Measurements from ENCODE around the gene ACTRT2. TPM values are rescaled to one million over a fixed set of nuclear protein-coding genes. Genes with fewer than 3 reads are reported as not detected.

ACTRT2 gene
- total RNA-seq, 2 experiments from 2014 or later, result not detected

GRCh38 chr1:3061566-3061965, 40.3 kb downstream of the ACTRT2 start:
- DNase-seq (no peak), ATAC-seq (no peak)
- H3K27ac Mint-ChIP-seq, result no peak overlapping the region
- no peaks in the 10 kb centered on the region for H3K36me3 Mint-ChIP-seq (ENCODE audit: low read depth)
- no peak overlapping the region for H3K4me3 Mint-ChIP-seq
- CTCF ChIA-PET, result no interaction called here
- no peaks in the 10 kb centered on the region for H3K9me3 Mint-ChIP-seq (ENCODE audit: low read depth)
- H3K27me3 Mint-ChIP-seq, result no peaks in the 10 kb centered on the region
- H3K4me1 Mint-ChIP-seq, result no peaks in the 10 kb centered on the region
- POLR2A ChIA-PET, result no interaction called here
- intact Hi-C loops (cut with DNase I, micrococcal nuclease), result no loop called here

- ChIA-PET POLR2A (no interaction called here), CTCF (no interaction called here)
- ATAC-seq (no peak), DNase-seq (no peak)
- no peaks in the 10 kb centered on the region for H3K27me3 Mint-ChIP-seq
- H3K4me3 Mint-ChIP-seq, result no peak overlapping the region
- no peak overlapping the region for H3K27ac Mint-ChIP-seq
- H3K36me3 Mint-ChIP-seq (ENCODE audit: low read depth), result no peaks in the 10 kb centered on the region
- H3K9me3 Mint-ChIP-seq (ENCODE audit: low read depth), result no peaks in the 10 kb centered on the region
- no peaks in the 10 kb centered on the region for H3K4me1 Mint-ChIP-seq
- intact Hi-C loops (cut with DNase I, micrococcal nuclease), result no loop called here
Observed at GRCh38 chr1:3061981-3062615, 40.8 kb downstream of the ACTRT2 start.

GRCh38 chr1:3062616-3063378, 41.5 kb downstream of the ACTRT2 start:
- H3K36me3 Mint-ChIP-seq (ENCODE audit: low read depth), result no peaks in the 10 kb centered on the region
- no peaks in the 10 kb centered on the region for H3K9me3 Mint-ChIP-seq (ENCODE audit: low read depth)
- no peak for DNase-seq
- no peak overlapping the region for H3K27ac Mint-ChIP-seq
- CTCF ChIA-PET, result no interaction called here
- POLR2A ChIA-PET, result no interaction called here
- H3K4me1 Mint-ChIP-seq, result no peaks in the 10 kb centered on the region
- ATAC-seq, result no peak
- H3K27me3 Mint-ChIP-seq, result no peaks in the 10 kb centered on the region
- no peak overlapping the region for H3K4me3 Mint-ChIP-seq
- intact Hi-C loops (cut with DNase I, micrococcal nuclease), result no loop called here

GRCh38 chr1:3063379-3064295, 42.4 kb downstream of the ACTRT2 start:
- no peak for ATAC-seq
- no peak for DNase-seq
- H3K4me1 Mint-ChIP-seq, result no peaks in the 10 kb centered on the region
- no peaks in the 10 kb centered on the region for H3K9me3 Mint-ChIP-seq (ENCODE audit: low read depth)
- H3K4me3 Mint-ChIP-seq, result no peak overlapping the region
- no peak overlapping the region for H3K27ac Mint-ChIP-seq
- ChIA-PET POLR2A (no interaction called here), CTCF (no interaction called here)
- intact Hi-C loops (cut with DNase I, micrococcal nuclease), result no loop called here
- no peaks in the 10 kb centered on the region for H3K36me3 Mint-ChIP-seq (ENCODE audit: low read depth)
- peaks cover 2% of the 10 kb centered on the region for H3K27me3 Mint-ChIP-seq

- DNase-seq, result no peak
- intact Hi-C loops (cut with DNase I, micrococcal nuclease), result no loop called here
- no peak overlapping the region for H3K4me3 Mint-ChIP-seq
- ATAC-seq, result no peak
- H3K9me3 Mint-ChIP-seq (ENCODE audit: low read depth), result no peaks in the 10 kb centered on the region
- H3K36me3 Mint-ChIP-seq (ENCODE audit: low read depth), result no peaks in the 10 kb centered on the region
- CTCF ChIA-PET, result no interaction called here
- no peak overlapping the region for H3K27ac Mint-ChIP-seq
- POLR2A ChIA-PET, result no interaction called here
- peaks cover 2% of the 10 kb centered on the region for H3K4me1 Mint-ChIP-seq
- H3K27me3 Mint-ChIP-seq, result peaks cover 4% of the 10 kb centered on the region
Observed at GRCh38 chr1:3064296-3064850, 43.1 kb downstream of the ACTRT2 start.

GRCh38 chr1:3064901-3065300, 43.6 kb downstream of the ACTRT2 start:
- Mint-ChIP-seq H3K4me1 (peaks cover 2% of the 10 kb centered on the region), H3K9me3 (ENCODE audit: low read depth) (no peaks in the 10 kb centered on the region), H3K27me3 (peaks cover 4% of the 10 kb centered on the region), H3K36me3 (ENCODE audit: low read depth) (no peaks in the 10 kb centered on the region), H3K27ac (no peak overlapping the region), H3K4me3 (no peak overlapping the region)
- ChIA-PET CTCF (no interaction called here), POLR2A (no interaction called here)
- intact Hi-C loops (cut with DNase I, micrococcal nuclease), result no loop called here
- DNase-seq, result no peak
- ATAC-seq, result no peak

- DNase-seq (no peak), ATAC-seq (no peak)
- POLR2A ChIA-PET, result no interaction called here
- Mint-ChIP-seq H3K27me3 (peaks cover 4% of the 10 kb centered on the region), H3K4me3 (no peak overlapping the region), H3K4me1 (peaks cover 2% of the 10 kb centered on the region), H3K27ac (no peak overlapping the region), H3K36me3 (ENCODE audit: low read depth) (no peaks in the 10 kb centered on the region), H3K9me3 (ENCODE audit: low read depth) (no peaks in the 10 kb centered on the region)
- intact Hi-C loops (cut with DNase I, micrococcal nuclease), result no loop called here
- CTCF ChIA-PET, result no interaction called here
Observed at GRCh38 chr1:3065396-3065795, 44.1 kb downstream of the ACTRT2 start.

- no peak overlapping the region for H3K27ac Mint-ChIP-seq
- intact Hi-C loops (cut with DNase I, micrococcal nuclease), result no loop called here
- CTCF ChIA-PET, result no interaction called here
Observed at GRCh38 chr1:3065797-3066196, 44.5 kb downstream of the ACTRT2 start.

GRCh38 chr1:3066250-3066711, 45.0 kb downstream of the ACTRT2 start:
- intact Hi-C loops (cut with DNase I, micrococcal nuclease), result no loop called here
- no peak overlapping the region for H3K4me3 Mint-ChIP-seq
- no peak for ATAC-seq
- DNase-seq, result no peak
- H3K36me3 Mint-ChIP-seq (ENCODE audit: low read depth), result no peaks in the 10 kb centered on the region
- H3K4me1 Mint-ChIP-seq, result peaks cover 2% of the 10 kb centered on the region
- ChIA-PET POLR2A (no interaction called here), CTCF (no interaction called here)
- no peaks in the 10 kb centered on the region for H3K9me3 Mint-ChIP-seq (ENCODE audit: low read depth)
- no peak overlapping the region for H3K27ac Mint-ChIP-seq
- H3K27me3 Mint-ChIP-seq, result peaks cover 6% of the 10 kb centered on the region

More at GRCh38 chr1:3065797-3066196, 44.5 kb downstream of the ACTRT2 start:
- Mint-ChIP-seq H3K9me3 (ENCODE audit: low read depth) (no peaks in the 10 kb centered on the region), H3K4me1 (peaks cover 2% of the 10 kb centered on the region), H3K27me3 (peaks cover 4% of the 10 kb centered on the region), H3K36me3 (ENCODE audit: low read depth) (no peaks in the 10 kb centered on the region), H3K4me3 (no peak overlapping the region)
- no peak for ATAC-seq
- POLR2A ChIA-PET, result no interaction called here
- no peak for DNase-seq

GRCh38 chr1:3066826-3067225, 45.6 kb downstream of the ACTRT2 start:
- Mint-ChIP-seq H3K27ac (no peak overlapping the region), H3K36me3 (ENCODE audit: low read depth) (no peaks in the 10 kb centered on the region), H3K9me3 (ENCODE audit: low read depth) (no peaks in the 10 kb centered on the region), H3K4me1 (peaks cover 2% of the 10 kb centered on the region), H3K27me3 (peaks cover 10% of the 10 kb centered on the region), H3K4me3 (no peak overlapping the region)
- ChIA-PET POLR2A (no interaction called here), CTCF (interaction anchor here (0.6 kb wide), 1 partner anchor 249 kb away, joined by 3 read pairs; no protein-coding TSS in a partner anchor)
- intact Hi-C loops (cut with DNase I, micrococcal nuclease), result no loop called here
- DNase-seq (no peak), ATAC-seq (no peak)

GRCh38 chr1:3067301-3067670, 46.0 kb downstream of the ACTRT2 start:
- ATAC-seq (no peak), DNase-seq (no peak)
- Mint-ChIP-seq H3K4me1 (peaks cover 2% of the 10 kb centered on the region), H3K4me3 (no peak overlapping the region), H3K27me3 (peaks cover 14% of the 10 kb centered on the region), H3K27ac (no peak overlapping the region), H3K9me3 (ENCODE audit: low read depth) (no peaks in the 10 kb centered on the region), H3K36me3 (ENCODE audit: low read depth) (no peaks in the 10 kb centered on the region)
- CTCF ChIA-PET, result interaction anchor here (0.6 kb wide), 1 partner anchor 249 kb away, joined by 3 read pairs; no protein-coding TSS in a partner anchor
- POLR2A ChIA-PET, result no interaction called here
- intact Hi-C loops (cut with DNase I, micrococcal nuclease), result no loop called here
